Stimulated activated CD4-positive, alpha-beta T cell treated with anti-CD3 and anti-CD28 coated beads, TNF-alpha, amount 100 ng/mL, for 24 hours (primary cell): ENCODE results near the gene DNAJC17.
A peak's percentile ranks its signal among the peaks of the same experiment; 100 is the strongest.

ENCODE experiments used
- DNase-seq, 3 experiments: peaks; one replicate each; pipeline ENCODE4 v3.0.0-alpha.2; 2020; ENCODE audit warnings: low read depth in 3 of 3

Gene DNAJC17

GRCh38 chr15:40766906-40767837, 40.1 kb downstream of the DNAJC17 start:
- no peak for DNase-seq

GRCh38 chr15:40766194-40766815, 41.0 kb downstream of the DNAJC17 start:
- DNase-seq: no peak

- no peak for DNase-seq
These were observed 42.6 kb downstream of the DNAJC17 start for GRCh38 chr15:40764629-40765103.

GRCh38 chr15:40763801-40764628, 43.3 kb downstream of the DNAJC17 start, which contains the start of gene GCHFR:
GCHFR (plus strand) TSS chr15:40764068; CDS start chr15:40764181, 113 bp downstream.
- DNase-seq: peak in 1 of 3 experiments; percentile 69

- DNase-seq: peak in 1 of 3 experiments; percentile 53
These were observed 44.1 kb downstream of the DNAJC17 start for GRCh38 chr15:40762919-40763800.

- no peak for DNase-seq
These were observed 47.3 kb downstream of the DNAJC17 start for GRCh38 chr15:40759961-40760360.

- DNase-seq: no peak
These were observed 50.3 kb downstream of the DNAJC17 start for GRCh38 chr15:40756938-40757337.

- DNase-seq: no peak
These were observed 51.5 kb downstream of the DNAJC17 start for GRCh38 chr15:40755812-40756208.

- peak; percentile 84 to 91 (median 88) for DNase-seq
These were observed 52.1 kb downstream of the DNAJC17 start, which contains the start of gene RMDN3 for GRCh38 chr15:40754883-40755811. RMDN3 (minus strand) TSS chr15:40755254; CDS start chr15:40754783, 471 bp downstream.

GRCh38 chr15:40754574-40754882, 52.7 kb downstream of the DNAJC17 start:
- no peak for DNase-seq

- no peak for DNase-seq
These were observed 55.5 kb downstream of the DNAJC17 start for GRCh38 chr15:40751745-40752144.

GRCh38 chr15:40750885-40751284, 56.4 kb downstream of the DNAJC17 start:
- no peak for DNase-seq

- no peak for DNase-seq
These were observed 58.1 kb downstream of the DNAJC17 start for GRCh38 chr15:40749151-40749630.

GRCh38 chr15:40747685-40748631, 59.3 kb downstream of the DNAJC17 start:
- DNase-seq: no peak

- DNase-seq: no peak
These were observed 60.3 kb downstream of the DNAJC17 start for GRCh38 chr15:40746916-40747418.

- DNase-seq: no peak
These were observed 62.5 kb downstream of the DNAJC17 start for GRCh38 chr15:40744815-40745152.

GRCh38 chr15:40743921-40744814, 63.1 kb downstream of the DNAJC17 start:
- peak in 1 of 3 experiments; percentile 57 for DNase-seq
